ENCODE data around the gene VWA3B.
"Not testable (repeated sequence)": the region's sequence is repeated elsewhere in the genome, so short reads cannot be mapped to it uniquely, and the experiment has no call there.

Gene VWA3B

DNA sequence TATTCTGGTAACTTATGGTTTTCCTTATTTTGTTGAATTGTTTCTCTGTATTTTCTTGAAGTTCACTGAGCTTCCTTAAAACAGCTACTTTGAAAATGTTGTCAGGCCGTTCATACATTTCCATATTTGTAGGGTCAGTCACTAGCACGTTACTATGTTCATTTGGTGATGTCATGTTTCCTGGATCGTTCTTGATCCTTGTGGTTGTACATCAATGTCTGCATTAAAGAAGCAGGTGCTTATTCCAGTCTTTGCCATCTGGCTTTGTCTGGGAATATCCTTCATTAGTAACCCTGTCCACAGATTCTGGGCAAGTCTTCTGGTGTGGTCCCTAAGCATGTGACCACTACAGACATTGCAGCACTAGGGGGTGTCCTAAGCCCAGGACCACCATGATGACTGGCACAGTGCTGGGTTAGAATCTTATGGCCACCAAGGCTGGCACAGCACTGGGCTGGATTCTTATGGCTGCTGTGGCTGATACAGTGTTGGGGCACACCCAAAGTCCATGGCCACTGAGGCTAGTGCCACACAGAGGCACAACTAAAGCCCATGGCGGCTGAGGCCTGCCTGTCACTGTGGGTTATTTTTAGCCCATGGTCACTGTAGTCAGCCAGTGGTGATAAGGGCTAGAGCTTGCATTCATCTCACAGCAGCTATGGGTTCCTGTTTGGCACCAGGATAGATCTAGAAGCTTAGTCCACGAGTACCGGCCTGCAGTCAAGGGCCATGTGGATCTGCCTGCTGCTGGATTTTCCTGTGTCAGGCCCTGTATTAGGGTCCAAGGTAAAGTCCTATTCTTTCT is 13.2 kb downstream of the VWA3B start:
- DNase-seq (ENCODE audit: low read depth), result no peak
- TF ChIP-seq, protein P1, sequence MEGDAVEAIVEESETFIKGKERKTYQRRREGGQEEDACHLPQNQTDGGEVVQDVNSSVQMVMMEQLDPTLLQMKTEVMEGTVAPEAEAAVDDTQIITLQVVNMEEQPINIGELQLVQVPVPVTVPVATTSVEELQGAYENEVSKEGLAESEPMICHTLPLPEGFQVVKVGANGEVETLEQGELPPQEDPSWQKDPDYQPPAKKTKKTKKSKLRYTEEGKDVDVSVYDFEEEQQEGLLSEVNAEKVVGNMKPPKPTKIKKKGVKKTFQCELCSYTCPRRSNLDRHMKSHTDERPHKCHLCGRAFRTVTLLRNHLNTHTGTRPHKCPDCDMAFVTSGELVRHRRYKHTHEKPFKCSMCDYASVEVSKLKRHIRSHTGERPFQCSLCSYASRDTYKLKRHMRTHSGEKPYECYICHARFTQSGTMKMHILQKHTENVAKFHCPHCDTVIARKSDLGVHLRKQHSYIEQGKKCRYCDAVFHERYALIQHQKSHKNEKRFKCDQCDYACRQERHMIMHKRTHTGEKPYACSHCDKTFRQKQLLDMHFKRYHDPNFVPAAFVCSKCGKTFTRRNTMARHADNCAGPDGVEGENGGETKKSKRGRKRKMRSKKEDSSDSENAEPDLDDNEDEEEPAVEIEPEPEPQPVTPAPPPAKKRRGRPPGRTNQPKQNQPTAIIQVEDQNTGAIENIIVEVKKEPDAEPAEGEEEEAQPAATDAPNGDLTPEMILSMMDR (conservative IDR thresholded peaks at IDR 0.05; ENCODE audit: control insufficient read depth, insufficient read depth, low read depth, low read length), result no peak
- no peak overlapping the region for H3K4me3 ChIP-seq (ENCODE audit: control insufficient read depth, low read depth, low read length)

DNA sequence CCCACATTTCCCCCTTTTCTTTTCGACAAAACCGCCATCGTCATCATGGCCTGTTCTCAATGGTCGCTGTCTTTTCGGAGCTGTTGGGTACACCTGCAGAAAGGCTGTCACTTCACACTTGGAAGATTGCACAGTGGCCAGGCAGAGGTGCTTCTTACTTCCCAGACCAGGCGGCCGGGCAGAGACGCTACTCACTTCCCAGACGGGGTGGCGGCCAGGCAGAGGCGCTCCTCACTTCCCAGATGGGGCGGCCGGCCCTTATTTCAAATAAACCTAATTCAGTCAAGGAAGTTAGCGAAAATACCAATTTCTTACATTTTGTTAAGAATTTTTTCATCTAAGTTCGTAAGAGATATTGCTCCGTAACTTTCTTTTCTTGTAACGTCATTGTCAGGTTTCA is 15.3 kb downstream of the VWA3B start:
- not testable (repeated sequence) for H3K4me3 ChIP-seq (ENCODE audit: control insufficient read depth, low read depth, low read length); DNase-seq (ENCODE audit: low read depth)

GRCh38 chr2:98102878-98103277 is 15.9 kb downstream of the VWA3B start:
- DNase-seq (ENCODE audit: low read depth), result no peak
- no peak overlapping the region for H3K4me3 ChIP-seq (ENCODE audit: control insufficient read depth, low read depth, low read length)
- TF ChIP-seq, protein P1 (conservative IDR thresholded peaks at IDR 0.05; ENCODE audit: control insufficient read depth, insufficient read depth, low read depth, low read length), result no peak

DNA sequence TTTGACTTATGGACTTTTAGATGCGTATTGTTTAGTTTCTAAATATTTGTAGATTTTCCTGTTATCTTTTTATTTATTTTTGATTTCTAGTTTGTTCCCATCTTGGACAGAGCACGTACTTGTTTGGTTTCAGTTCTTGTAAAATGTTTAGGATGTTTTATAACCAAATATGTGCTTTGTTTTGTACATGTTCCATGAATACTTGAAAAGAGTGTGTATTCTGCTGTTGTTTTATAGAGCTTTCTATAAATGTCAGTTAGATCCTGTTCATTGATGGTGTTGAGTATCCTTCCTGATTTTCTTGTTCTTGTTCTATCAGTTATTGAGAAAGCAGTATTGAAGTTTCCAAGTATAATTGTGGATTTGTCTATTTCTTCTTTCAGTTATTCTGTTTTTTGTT is 21.1 kb downstream of the VWA3B start:
- TF ChIP-seq, protein P1 (conservative IDR thresholded peaks at IDR 0.05; ENCODE audit: control insufficient read depth, insufficient read depth, low read depth, low read length), result no peak
- H3K4me3 ChIP-seq (ENCODE audit: control insufficient read depth, low read depth, low read length), result no peak overlapping the region
- no peak for DNase-seq (ENCODE audit: low read depth)

- TF ChIP-seq, protein P1 (conservative IDR thresholded peaks at IDR 0.05; ENCODE audit: control insufficient read depth, insufficient read depth, low read depth, low read length), result no peak
- no peak for DNase-seq (ENCODE audit: low read depth)
- no peak overlapping the region for H3K4me3 ChIP-seq (ENCODE audit: control insufficient read depth, low read depth, low read length)
Measured at GRCh38 chr2:98110741-98111140, 23.8 kb downstream of the VWA3B start.

- no peak for DNase-seq (ENCODE audit: low read depth)
- no peak overlapping the region for H3K4me3 ChIP-seq (ENCODE audit: control insufficient read depth, low read depth, low read length)
- TF ChIP-seq, protein P1 (conservative IDR thresholded peaks at IDR 0.05; ENCODE audit: control insufficient read depth, insufficient read depth, low read depth, low read length), result no peak
Measured at GRCh38 chr2:98114643-98115330, 27.8 kb downstream of the VWA3B start.

- H3K4me3 ChIP-seq (ENCODE audit: control insufficient read depth, low read depth, low read length), result no peak overlapping the region
- TF ChIP-seq, protein P1 (conservative IDR thresholded peaks at IDR 0.05; ENCODE audit: control insufficient read depth, insufficient read depth, low read depth, low read length), result no peak
- DNase-seq (ENCODE audit: low read depth), result peak; percentile 54
Measured at GRCh38 chr2:98118161-98118560, 31.2 kb downstream of the VWA3B start.
